22Rv1 (cell line): ENCODE results near the gene MYO10.

ENCODE experiments used
- CTCF ChIP-seq: fragments of 450-650 bp; IDR thresholded peaks from 2 replicates; pipeline ENCODE4 v1.5.1; 2017; ENCODE audit warnings: mild to moderate bottlenecking
- ZFX ChIP-seq: fragments of 450-650 bp; IDR thresholded peaks from 2 replicates; pipeline ENCODE4 v1.6.1; 2017; ENCODE audit warnings: antibody characterized with exemption, borderline replicate concordance

DNA sequence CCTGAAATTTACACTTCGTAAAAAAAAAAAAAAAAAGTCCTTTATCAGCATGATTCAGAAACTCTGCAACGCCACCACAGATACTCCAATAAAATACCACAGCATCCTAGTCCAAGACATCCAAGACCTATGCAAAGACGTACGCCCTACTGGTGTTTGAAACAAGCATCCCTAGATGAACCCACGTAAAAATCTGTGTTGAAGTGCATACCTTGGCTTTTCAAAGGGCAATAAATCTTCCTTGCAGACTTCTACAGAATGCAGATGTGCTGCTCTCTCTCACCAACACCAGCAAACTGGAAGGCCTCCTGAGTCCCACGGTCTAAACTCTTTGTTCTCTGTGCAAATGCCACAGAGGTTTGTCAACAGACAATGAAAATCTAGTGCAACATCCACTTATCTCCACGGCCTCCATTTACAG is 38.8 kb downstream of the MYO10 start:
- TF ChIP-seq CTCF (no peak), ZFX (no peak)
